NK-92 (cell line): ENCODE measurements around the gene KCNN3.

Experiments used
- DNase-seq: peaks from one replicate; lab custom pipeline; 2025; ENCODE audit not compliant: unreplicated experiment; lab: John Stamatoyannopoulos, UW

The KCNN3 gene

GRCh38 chr1:154772606-154773506, 97.2 kb downstream of the KCNN3 start:
- DNase-seq, result no peak

DNA sequence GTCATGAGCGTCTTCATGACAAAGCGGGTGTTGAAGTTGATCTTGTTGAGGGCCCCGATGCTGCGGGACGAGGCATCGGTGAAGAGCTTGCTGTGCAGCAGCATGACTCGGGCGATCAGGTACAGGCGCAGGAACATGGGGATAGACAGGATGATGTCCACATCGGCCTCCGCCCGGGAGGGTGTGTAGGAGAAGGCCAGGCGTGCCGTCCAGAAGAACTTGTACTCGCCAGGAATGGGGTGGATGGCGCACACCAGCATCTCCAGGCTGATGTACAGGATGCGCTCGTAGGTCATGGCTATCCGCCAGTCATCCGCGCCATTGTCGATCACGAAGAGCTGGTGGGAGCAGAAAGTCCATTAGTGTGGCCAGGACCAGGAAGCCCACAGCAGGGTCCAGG, 98.0 kb downstream of the KCNN3 start:
- no peak for DNase-seq

DNA sequence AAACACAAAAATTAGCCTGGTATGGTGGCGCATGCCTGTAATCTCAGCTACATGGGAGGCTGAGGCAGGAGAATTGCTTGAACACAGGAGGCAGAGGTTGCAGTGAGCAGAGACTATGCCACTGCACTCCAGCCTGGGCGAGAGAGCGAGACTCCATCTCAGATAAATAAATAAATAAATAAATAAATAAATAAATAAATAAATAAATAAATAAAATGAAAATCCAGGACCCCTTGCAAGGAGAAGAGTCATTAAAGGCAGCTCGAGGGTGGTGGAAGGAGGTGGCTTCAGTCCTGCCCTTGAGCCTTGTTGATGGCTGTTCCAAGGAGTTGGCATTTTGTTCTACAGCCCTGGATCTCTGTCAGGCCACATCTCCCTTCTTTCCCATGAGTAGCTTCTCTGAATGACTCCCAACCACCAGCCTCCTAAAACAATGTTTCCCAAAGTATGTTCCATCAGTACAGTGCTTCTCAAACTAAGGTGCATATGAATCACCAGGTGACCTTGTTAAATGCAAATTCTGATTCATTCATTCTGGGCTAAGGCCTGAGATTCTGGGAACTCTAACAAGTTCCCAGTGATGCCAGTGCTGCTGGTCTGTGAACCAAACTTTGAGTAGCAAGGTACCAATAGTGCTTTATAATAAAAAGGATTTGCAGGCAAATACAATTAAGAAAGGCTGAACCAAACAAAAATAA, 99.0 kb downstream of the KCNN3 start:
- no peak for DNase-seq

DNA sequence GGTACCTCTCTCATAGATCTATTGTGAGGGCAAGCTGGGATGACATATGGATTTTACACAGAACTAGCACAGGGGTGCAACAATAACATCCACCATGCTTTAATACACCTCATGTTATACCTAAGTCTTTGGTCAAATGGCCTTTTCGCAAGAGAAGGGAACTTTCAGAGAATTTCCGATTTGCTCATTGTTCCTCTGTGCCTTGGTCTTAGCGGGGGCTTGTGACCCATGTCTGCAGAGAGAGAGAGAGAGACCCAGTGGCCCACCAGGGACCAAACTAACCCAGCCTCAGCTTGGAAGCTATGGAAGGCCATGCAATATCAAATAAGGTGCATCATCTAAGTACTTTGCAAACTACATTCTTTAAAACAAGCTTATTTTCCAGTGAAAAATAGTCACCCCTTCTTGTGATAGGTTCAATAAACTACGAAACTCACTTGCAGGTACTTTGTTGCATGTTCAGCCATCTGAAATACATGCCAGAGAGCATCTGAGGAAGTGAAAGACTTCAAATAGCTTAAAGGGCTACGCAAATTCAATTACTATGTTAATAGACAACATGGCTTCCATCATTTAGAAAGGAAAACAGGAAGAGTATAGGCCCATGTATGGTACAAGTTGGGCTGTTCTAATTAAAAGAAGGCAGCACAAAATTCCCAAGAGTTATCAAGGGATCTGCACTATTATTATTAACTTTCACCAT, 100.7 kb downstream of the KCNN3 start:
- DNase-seq, result no peak

GRCh38 chr1:154768456-154769125, 101.5 kb downstream of the KCNN3 start:
- DNase-seq, result no peak

DNA sequence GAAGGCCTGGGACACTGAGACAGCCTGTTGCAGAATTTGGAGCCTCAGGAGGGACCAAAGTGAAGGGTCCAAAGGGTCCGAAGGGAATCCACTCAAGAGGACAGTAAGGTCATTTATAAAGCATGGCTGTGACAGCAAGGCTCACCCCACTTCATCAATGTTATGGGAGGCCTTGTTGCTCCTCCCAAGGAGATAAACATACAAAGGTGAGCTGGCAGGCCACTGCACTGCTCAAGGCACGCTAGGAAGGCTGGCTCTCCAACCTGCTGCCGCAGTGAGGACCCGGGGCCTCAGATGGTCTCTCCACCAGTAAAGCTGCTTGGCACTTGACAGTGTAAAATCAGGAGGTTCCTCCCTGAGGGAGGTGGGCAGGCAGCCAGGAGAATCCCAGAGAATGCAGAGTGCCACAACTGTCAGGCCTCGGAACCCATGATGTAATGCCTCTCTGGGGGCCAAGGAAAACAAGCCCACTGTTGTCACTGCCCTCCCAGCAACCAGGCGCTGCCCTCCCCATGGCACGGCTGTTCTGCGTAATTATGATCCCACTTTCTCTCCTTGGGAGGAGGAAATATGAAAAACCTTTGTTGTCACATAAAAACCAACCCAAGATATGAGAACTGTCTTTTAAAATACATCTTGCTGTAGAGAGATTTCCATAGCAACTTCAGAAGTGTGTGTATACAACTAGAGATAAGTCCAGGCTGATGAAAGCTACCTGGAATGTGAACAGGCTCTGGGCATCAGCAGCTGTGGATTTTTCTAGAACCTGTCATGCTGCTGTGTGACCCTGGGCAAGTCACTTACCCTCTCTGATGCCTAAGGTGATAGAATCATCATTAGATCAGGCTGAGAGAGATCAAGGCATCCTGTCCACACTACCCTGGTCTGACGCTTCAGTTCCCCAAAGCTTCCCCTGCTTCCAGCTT, 102.5 kb downstream of the KCNN3 start:
- DNase-seq, result no peak

DNA sequence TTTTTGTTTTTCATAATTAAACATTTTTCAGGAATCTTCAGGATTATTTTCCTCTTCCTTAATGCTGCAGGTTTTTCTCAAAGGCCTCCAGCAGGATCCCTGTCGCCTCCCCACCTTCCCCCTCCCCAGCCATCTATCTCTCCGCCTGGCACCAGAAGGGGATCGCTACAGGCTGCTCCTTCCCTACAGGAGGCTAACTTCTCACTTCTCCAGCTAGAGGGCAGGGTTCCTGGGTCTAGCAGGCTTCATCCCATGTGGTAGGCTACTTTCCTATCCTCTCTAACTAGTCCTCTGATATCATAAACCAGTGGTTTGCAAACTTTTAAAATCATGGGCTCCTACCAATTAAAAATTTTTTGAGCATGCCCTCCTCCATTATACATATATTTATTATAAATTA, 104.1 kb downstream of the KCNN3 start:
- no peak for DNase-seq

DNA sequence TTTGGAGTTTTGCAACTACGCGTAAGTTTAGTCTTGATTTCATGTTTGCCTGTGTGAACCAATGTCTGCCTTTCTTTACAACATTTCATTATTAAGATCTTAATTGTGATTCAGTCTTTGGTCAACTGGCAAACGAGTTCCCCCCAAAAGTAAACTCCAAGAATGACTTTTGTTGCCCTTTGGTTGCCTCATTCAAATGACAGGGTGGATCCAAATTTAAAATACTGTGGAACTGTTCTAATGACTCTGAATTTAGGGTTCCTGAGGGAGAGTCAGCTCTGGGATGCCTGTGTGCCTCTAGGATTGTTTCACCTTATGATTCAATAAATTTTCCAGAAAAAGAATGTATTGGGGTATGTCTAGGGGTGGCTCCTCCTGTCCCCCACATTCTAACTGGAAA, 105.3 kb downstream of the KCNN3 start:
- no peak for DNase-seq

DNA sequence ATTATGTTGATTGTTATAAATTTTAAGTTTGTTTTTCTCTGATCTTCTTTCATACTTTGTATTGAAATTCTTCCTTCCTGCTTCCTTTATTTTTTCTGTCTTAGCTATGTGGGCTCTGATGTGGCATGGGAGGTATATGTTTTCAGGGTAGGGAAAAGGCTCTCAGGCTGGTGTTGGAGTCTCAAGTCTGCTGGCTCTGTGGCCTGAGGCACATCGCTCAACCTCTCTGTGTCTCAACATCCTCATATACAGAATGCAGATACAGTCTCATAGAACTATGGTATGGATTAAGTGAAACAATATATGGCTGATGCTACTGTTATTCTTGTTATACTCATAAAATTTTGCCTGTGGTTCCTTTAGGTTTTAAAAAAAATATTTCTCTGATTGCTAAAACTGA, 105.9 kb downstream of the KCNN3 start:
- DNase-seq, result no peak

- DNase-seq, result no peak
These were observed 109.6 kb downstream of the KCNN3 start for GRCh38 chr1:154760469-154760933.

DNA sequence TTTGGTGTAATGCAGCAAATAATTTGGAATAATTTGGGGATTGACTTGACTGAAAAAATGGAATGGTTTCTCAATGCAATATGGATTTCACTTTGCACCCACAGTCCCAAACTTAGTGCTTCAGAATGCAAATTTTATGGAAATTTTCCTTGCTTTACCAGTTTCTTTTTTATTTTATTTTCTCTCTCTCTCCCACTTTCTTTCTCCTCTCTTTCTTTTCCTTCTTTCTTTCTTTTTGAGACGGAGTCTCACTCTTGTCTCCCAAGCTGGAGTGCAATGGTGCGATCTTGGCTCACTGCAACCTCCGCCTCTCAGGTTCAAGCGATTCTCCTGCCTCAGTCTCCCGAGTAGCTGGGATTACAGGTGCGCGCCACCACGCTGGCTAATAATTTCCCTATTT, 110.3 kb downstream of the KCNN3 start:
- no peak for DNase-seq

- no peak for DNase-seq
These were observed 110.9 kb downstream of the KCNN3 start for GRCh38 chr1:154759196-154759595.

- no peak for DNase-seq
These were observed 111.7 kb downstream of the KCNN3 start for GRCh38 chr1:154758346-154758745.

DNA sequence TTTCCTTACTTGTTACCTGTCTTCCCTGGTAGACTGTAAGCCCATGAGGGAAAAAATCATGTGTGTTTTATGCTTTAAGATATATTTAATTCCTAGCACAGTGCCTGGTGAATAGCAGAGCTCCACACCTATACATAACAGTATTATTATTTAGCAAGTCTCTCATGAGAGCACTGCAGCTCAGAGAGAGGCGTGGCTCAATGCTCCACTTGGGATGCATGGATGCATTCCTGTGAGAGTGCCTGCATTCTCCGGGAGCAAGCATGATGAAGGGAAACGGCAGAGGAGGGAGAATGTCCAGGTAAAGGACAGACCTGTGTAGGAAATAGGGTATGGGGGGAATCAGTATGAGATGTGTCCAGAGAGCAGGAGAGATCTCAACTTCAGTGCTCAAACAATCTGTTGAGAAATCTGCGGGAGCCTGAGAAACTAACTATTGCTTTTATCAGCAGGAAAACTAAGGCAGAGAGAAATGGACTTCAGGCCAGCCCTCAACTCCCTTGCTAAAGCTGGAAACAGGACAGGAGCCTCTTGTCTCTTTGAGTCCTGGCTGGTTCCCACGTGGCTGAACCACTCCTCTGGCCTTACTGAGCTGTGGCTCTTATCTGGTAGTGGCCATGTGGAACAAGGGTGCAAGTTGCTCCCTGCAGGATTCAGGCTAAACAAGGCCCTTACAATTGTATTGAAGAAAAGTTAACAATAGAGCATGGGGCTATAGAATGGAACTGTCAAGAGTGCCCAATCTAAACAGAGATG, 113.1 kb downstream of the KCNN3 start:
- no peak for DNase-seq

GRCh38 chr1:154755858-154756730, 114.0 kb downstream of the KCNN3 start:
- DNase-seq, result no peak

DNA sequence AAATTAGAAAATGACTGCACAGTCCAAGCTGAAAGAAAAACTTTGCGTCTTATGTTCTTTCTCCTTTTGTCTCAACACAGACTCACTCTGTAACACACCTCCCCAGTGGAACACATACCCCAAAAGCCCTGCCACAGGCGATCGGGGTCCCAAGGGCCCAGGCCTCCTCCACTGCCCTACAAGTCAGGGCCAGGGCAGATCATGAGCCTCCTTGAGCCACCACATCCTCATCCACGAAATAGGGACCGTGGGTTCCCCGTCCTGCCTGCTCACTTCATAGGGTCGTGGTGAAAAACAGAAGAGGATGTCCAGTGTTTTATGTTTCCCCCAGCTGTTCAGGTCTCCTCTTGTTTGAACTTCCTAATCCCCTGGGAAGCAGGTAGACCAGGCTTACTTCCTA, 116.7 kb downstream of the KCNN3 start:
- DNase-seq, result no peak

- no peak for DNase-seq
These were observed 117.6 kb downstream of the KCNN3 start for GRCh38 chr1:154752273-154753030.

- DNase-seq, result no peak
These were observed 118.4 kb downstream of the KCNN3 start for GRCh38 chr1:154751690-154752089.
